Endothelial cell of umbilical vein (primary cell): Measurements from ENCODE around the gene GP5. TPM values are rescaled to one million over a fixed set of nuclear protein-coding genes. Genes with fewer than 3 reads are reported as not detected.

Experiments
- BruUV-seq: library from RNA; stranded (reverse); fragments of 400-500 nt; replicated peaks from 2 replicates; lab custom pipeline; 2021; lab: Mats Ljungman, UMichigan
- CTCF ChIA-PET: fragments of 300-600, 350-600 bp; sonication (Branson Sonifier 250); formaldehyde crosslinking; loops from one replicate; lab custom pipeline; 2021; ENCODE audit warnings: antibody characterized with exemption, inconsistent platforms; lab: Charles Lee
- POLR2A ChIA-PET: fragments of 300-600, 350-600 bp; sonication (Branson Sonifier 250); formaldehyde crosslinking; loops from one replicate; lab custom pipeline; 2021; ENCODE audit warnings: antibody characterized with exemption, inconsistent platforms; lab: Charles Lee
- DNase-seq: peaks from one replicate; pipeline ENCODE4 v3.0.0-alpha.2; 2011; ENCODE audit warnings: low read depth, low spot score
- FAIRE-seq: peaks from 2 replicates; lab custom pipeline; 2011; peaks lifted over from hg19 to GRCh38; lab: Jason Lieb, UNC
- H2AFZ ChIP-seq: 2 replicates; pipeline ENCODE4 v1.6.0; 2012; ENCODE audit warnings: low read depth, low read length, control low read depth, inconsistent platforms
- H3K27ac ChIP-seq: 2 replicates; pipeline ENCODE4 v1.5.1; 2011; ENCODE audit warnings: low read depth, mild to moderate bottlenecking, control low read depth, low read length, moderate library complexity; ENCODE audit not compliant: insufficient read depth
- H3K27me3 ChIP-seq, 2 experiments: 2 replicates each; pipeline versions ENCODE4 v1.6.0 to v1.6.1; 2011; ENCODE audit warnings: low read length in 2 of 2, mixed read lengths in 1 of 2; ENCODE audit not compliant: control insufficient read depth in 2 of 2, insufficient read depth in 2 of 2
- H3K36me3 ChIP-seq, 2 experiments: 2 replicates in 1 of 2; 3 replicates in 1 of 2; pipeline ENCODE4 v1.5.1; 2011; ENCODE audit warnings: low read length in 2 of 2, mild to moderate bottlenecking in 1 of 2, moderate library complexity in 1 of 2; ENCODE audit not compliant: control insufficient read depth in 2 of 2, insufficient read depth in 2 of 2; ENCODE audit errors: extremely low read depth in 1 of 2
- H3K4me1 ChIP-seq: 3 replicates; pipeline ENCODE4 v1.5.1; 2011; ENCODE audit warnings: mild to moderate bottlenecking, low read length; ENCODE audit not compliant: control insufficient read depth, insufficient read depth; ENCODE audit errors: extremely low read depth
- H3K4me2 ChIP-seq: 2 replicates; pipeline ENCODE4 v1.6.1; 2011; ENCODE audit warnings: low read length, control low read depth, mixed read lengths; ENCODE audit not compliant: insufficient read depth
- H3K4me3 ChIP-seq, 3 experiments: fragments of 200-600 bp in 1 of 3; sonication (generic), shearing (Covaris generic) in 1 of 3; replicated peaks in 1 of 3; 2 replicates each; pipeline ENCODE4 v1.5.1; 2011 to 2016; ENCODE audit warnings: control low read depth in 3 of 3, low read length in 3 of 3, mild to moderate bottlenecking in 2 of 3, inconsistent platforms in 1 of 3, low read depth in 1 of 3, moderate library complexity in 1 of 3; ENCODE audit not compliant: insufficient read depth in 1 of 3
- H3K79me2 ChIP-seq: 2 replicates; pipeline ENCODE4 v1.6.0; 2012; ENCODE audit warnings: low read length, inconsistent platforms; ENCODE audit not compliant: control insufficient read depth, insufficient read depth
- H3K9ac ChIP-seq: replicated peaks from 2 replicates; pipeline ENCODE3; 2011; ENCODE audit warnings: low read length, control low read depth; ENCODE audit not compliant: insufficient read depth; ENCODE audit errors: extremely low read depth
- H3K9me1 ChIP-seq: replicated peaks from 3 replicates; pipeline ENCODE4 v1.6.0; 2011; ENCODE audit warnings: mild to moderate bottlenecking, low read length; ENCODE audit not compliant: control insufficient read depth, insufficient read depth; ENCODE audit errors: extremely low read depth
- H3K9me3 ChIP-seq: replicated peaks from 2 replicates; pipeline ENCODE4 v1.5.1; 2012; ENCODE audit warnings: low read length, inconsistent platforms; ENCODE audit not compliant: control insufficient read depth, insufficient read depth
- H4K20me1 ChIP-seq: replicated peaks from 2 replicates; pipeline ENCODE3; 2011; ENCODE audit warnings: mild to moderate bottlenecking, low read length; ENCODE audit not compliant: control insufficient read depth, insufficient read depth; ENCODE audit errors: extremely low read depth
- EZH2 ChIP-seq: IDR thresholded peaks from 2 replicates; pipeline ENCODE4 v1.6.1; 2012; ENCODE audit warnings: borderline replicate concordance, low read depth, mild to moderate bottlenecking, moderate library complexity, low read length, inconsistent platforms; ENCODE audit not compliant: severe bottlenecking
- FOS ChIP-seq: IDR thresholded peaks from 2 replicates; pipeline ENCODE4 v1.6.1; 2011; ENCODE audit warnings: mild to moderate bottlenecking, low read length, moderate library complexity, borderline replicate concordance; ENCODE audit not compliant: insufficient read depth
- dilution Hi-C: fragments of 300-500 bp; cut with MboI; formaldehyde crosslinking; loops from one replicate; pipeline ENCODE4 v1.15.0; 2019; ENCODE audit warnings: low sequenced_read_pairs; ENCODE audit not compliant: extremely low pct_ligation_motif_present
- intact Hi-C: fragments of 100-400 bp; cut with micrococcal nuclease; formaldehyde crosslinking; loops from one replicate; pipeline ENCODE4 v1.10.0; 2022
- polyA plus RNA-seq, 4 experiments: library from polyadenylated mRNA; depleted of rRNA in 3 of 4; stranded (reverse) in 3 of 4; unstranded in 1 of 4; fragments of >200 nt; gene quantifications; 2 replicates each; pipeline versions ENCODE4 v1.2.1 to v1.2.3, GENCODE V29; 2011 to 2012; ENCODE audit warnings: missing spikeins in 1 of 4
- total RNA-seq: library from RNA; stranded (reverse); gene quantifications from 2 replicates; pipeline ENCODE4 v1.2.3, GENCODE V29; 2021
- TF ChIP-seq, protein P1 (sequence below): IDR thresholded peaks from 2 replicates; pipeline ENCODE4 v1.6.1; 2011; ENCODE audit not compliant: insufficient read depth, insufficient read length

GP5 gene
- total and polyA plus RNA-seq, 2 donors (not counting 3 experiments of a cell fraction or from before 2014, with no cell fraction given) = 0.06 to 0.11 TPM

GRCh38 chr3:194397757-194398312, 1.2 kb downstream of the GP5 start:
- Histone ChIP-seq H3K9ac (no peak overlapping the region), H3K9me1 (no peaks in the 10 kb centered on the region), H3K36me3 (no peaks in the 10 kb centered on the region), H3K4me1 (peaks cover 6% of the 10 kb centered on the region), H3K9me3 (no peaks in the 10 kb centered on the region), H4K20me1 (no peaks in the 10 kb centered on the region), H3K79me2 (no peaks in the 10 kb centered on the region), H3K27me3 (peaks cover 22 to 48% of the 10 kb centered on the region in 2 experiments), H2AFZ (peak overlapping the region; percentile 1), H3K27ac (no peak overlapping the region), H3K4me2 (peak overlapping the region; percentile 64), H3K4me3 (peak overlapping the region in 2 of 3 experiments; percentile 2 to 29)
- dilution Hi-C loops = no loop called here
- TF ChIP-seq, protein P1, sequence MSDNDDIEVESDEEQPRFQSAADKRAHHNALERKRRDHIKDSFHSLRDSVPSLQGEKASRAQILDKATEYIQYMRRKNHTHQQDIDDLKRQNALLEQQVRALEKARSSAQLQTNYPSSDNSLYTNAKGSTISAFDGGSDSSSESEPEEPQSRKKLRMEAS = no peak
- peak; percentile 39 for TF ChIP-seq EZH2
- FAIRE-seq (peak; percentile 8), DNase-seq (peak; percentile 37)
- intact Hi-C loops = no loop called here
- ChIA-PET POLR2A (no interaction called here), CTCF (interaction anchor here (0.8 to 6.6 kb wide), 12 partner anchors 9 to 617 kb away, joined by 3 to 74 read pairs (median 4); partner anchors contain the start of gene LRRC15)
- no TSS peak for BruUV-seq

DNA sequence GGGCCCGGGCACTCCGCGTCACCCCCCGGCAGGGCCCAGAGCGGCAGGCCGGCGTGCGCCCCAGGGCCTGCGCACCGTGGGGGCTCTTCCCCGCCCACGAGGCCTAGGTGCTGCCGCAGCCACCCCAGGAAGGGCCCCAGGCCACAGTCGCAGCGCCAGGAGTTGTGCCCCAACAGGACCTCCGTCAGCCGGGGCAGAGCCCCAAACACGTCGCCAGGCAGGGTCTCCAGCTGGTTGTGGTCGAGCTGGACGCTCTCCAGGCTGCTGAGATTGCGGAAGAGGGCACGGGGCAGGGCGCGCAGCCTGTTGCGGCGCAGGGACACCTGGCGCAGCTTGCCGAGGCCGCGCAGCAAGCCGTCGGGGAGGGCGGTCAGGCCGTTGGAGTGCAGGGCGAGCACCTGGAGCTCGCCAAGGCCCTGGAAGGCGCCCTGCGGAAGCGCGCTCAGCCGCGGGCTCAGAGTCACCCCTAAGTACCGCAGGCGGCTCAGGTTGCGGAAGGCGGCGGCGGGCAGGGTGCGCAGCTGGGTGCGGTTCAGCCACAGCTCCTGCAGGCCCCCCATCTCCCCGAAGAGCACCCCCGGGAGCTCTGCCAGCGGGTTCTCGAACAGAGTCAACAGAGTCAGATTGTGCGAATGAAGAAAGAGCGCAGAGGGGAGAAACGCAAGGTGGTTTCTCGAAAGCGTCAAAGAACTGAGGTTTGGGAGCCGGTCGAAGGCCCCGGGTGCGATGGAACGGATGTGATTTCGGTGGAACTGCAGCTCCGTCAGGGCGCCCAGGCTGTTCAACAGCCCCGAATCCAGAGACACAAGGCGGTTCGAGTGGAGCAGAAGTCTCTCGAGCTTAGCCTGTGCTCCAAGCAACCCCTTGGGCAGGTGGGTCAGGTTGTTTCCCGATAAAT, 2.0 kb downstream of the GP5 start:
- Histone ChIP-seq H3K27me3 (peaks cover 24 to 55% of the 10 kb centered on the region in 2 experiments), H3K4me1 (peaks cover 6% of the 10 kb centered on the region), H2AFZ (peak overlapping the region; percentile 1), H3K27ac (no peak overlapping the region), H3K4me3 (peak overlapping the region in 2 of 3 experiments; percentile 1 to 2), H3K4me2 (peak overlapping the region; percentile 64), H3K9me3 (no peaks in the 10 kb centered on the region), H3K9ac (no peak overlapping the region), H3K9me1 (no peaks in the 10 kb centered on the region), H4K20me1 (no peaks in the 10 kb centered on the region), H3K79me2 (no peaks in the 10 kb centered on the region), H3K36me3 (no peaks in the 10 kb centered on the region)
- no peak for FAIRE-seq
- peak; percentile 21 for DNase-seq
- BruUV-seq = no TSS peak
- peak; percentile 2 for TF ChIP-seq EZH2
- no peak for TF ChIP-seq FOS
- ChIA-PET POLR2A (no interaction called here), CTCF (interaction anchor here (0.8 to 6.6 kb wide), 9 partner anchors 10 to 616 kb away, joined by 3 to 74 read pairs (median 3); no protein-coding TSS in a partner anchor)
- dilution Hi-C loops (no loop called here), intact Hi-C loops (no loop called here)
